22Rv1 (cell line): ENCODE measurements around the gene SLC10A7.

Experiments
- H3K27ac ChIP-seq: fragments of 450-650 bp; 2 replicates; pipeline ENCODE4 v1.5.1; 2017
- ZFX ChIP-seq: fragments of 450-650 bp; IDR thresholded peaks from 2 replicates; pipeline ENCODE4 v1.6.1; 2017; ENCODE audit warnings: antibody characterized with exemption, borderline replicate concordance
- TF ChIP-seq, protein P1 (sequence below): fragments of 450-650 bp; IDR thresholded peaks from 2 replicates; pipeline ENCODE4 v1.5.1; 2017; ENCODE audit warnings: mild to moderate bottlenecking

The SLC10A7 gene

DNA sequence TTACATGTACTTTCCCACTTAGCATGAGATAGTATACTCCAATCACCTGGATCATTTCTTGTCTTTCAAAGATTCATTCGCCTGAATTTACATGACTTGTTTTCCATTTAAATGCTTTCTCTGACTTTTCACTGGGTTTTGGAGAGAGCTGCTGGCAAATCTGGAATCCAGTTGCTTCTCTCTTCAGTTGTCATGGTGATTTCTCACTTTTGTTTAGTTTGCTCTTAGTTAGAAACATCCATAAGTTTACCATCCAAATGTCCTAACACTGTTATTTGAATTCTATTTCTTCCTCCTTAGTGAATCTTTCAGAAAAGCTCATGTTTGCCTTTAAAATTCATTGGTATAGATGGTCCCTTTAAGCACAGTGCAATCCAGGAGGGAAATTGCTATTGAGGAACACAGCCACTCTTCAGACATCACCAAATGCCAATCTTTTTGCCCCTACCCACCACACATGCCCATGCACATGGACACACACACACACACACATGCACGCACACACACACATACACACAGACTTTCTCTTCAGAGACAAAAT lies 255.7 kb downstream of the SLC10A7 start:
- H3K27ac ChIP-seq, result no peak overlapping the region
- no peak for TF ChIP-seq ZFX
- TF ChIP-seq, protein P1, sequence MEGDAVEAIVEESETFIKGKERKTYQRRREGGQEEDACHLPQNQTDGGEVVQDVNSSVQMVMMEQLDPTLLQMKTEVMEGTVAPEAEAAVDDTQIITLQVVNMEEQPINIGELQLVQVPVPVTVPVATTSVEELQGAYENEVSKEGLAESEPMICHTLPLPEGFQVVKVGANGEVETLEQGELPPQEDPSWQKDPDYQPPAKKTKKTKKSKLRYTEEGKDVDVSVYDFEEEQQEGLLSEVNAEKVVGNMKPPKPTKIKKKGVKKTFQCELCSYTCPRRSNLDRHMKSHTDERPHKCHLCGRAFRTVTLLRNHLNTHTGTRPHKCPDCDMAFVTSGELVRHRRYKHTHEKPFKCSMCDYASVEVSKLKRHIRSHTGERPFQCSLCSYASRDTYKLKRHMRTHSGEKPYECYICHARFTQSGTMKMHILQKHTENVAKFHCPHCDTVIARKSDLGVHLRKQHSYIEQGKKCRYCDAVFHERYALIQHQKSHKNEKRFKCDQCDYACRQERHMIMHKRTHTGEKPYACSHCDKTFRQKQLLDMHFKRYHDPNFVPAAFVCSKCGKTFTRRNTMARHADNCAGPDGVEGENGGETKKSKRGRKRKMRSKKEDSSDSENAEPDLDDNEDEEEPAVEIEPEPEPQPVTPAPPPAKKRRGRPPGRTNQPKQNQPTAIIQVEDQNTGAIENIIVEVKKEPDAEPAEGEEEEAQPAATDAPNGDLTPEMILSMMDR, result no peak

DNA sequence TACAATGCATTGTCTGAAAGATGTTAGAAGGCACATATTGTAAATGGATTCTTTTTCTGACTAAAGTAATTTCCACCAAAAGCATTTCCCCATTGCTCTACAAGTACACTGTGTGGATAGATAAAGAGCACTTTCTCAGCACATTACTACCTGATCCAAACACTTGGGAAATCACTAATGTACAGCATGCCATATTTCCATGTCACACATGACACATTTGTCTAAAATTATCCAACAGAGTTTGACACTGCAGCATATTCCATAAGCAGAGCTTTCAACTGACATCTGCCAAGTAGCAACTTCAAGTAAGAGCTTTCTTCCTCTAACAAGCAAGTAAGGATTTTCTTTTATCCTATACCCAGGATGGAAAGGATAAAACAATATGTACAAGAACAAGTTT lies 257.9 kb downstream of the SLC10A7 start:
- H3K27ac ChIP-seq, result no peak overlapping the region
- TF ChIP-seq, protein P1, result no peak
- TF ChIP-seq ZFX, result no peak

DNA sequence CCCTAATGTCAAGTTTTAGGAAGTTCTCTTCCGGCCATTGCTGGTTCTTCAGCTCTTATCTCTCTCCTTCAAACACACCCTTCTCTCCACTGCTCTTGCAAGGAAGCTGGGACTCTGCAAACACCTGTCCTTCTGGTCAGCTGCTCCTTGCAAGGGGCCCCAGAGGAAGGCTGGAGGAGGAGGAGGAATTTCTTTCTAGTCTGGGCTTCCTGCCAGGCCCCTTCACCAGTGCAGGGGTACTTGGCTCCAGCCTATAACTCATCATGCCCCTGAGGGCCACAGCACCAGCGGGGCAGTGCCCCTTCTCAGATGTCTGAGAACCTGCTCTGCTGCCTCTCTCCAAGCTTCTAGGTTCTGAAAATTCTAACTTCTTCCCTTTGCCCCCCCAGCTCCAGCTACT lies 260.7 kb downstream of the SLC10A7 start:
- no peak overlapping the region for H3K27ac ChIP-seq
- TF ChIP-seq, protein P1, result no peak
- TF ChIP-seq ZFX, result no peak

DNA sequence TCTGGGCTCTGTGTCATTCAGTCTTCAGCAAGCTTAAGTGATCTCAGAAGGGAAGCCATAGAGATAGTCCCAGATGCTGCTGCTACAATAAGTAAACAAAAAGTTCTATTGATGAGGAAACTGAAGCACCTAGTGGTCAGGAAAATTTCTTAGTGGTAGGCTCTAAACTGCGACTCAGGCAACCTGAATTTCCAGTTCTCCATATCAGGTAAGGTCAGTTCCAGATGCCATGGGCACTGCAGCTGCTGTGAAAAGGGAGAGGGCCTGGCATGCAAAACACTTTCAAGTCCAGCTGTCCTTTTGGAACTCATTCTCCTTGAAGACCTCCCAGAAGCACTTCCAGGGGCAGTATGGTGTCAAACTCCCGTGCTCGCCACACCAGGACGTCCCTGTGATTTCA lies 261.2 kb downstream of the SLC10A7 start:
- TF ChIP-seq, protein P1, result no peak
- no peak for TF ChIP-seq ZFX
- H3K27ac ChIP-seq, result no peak overlapping the region

DNA sequence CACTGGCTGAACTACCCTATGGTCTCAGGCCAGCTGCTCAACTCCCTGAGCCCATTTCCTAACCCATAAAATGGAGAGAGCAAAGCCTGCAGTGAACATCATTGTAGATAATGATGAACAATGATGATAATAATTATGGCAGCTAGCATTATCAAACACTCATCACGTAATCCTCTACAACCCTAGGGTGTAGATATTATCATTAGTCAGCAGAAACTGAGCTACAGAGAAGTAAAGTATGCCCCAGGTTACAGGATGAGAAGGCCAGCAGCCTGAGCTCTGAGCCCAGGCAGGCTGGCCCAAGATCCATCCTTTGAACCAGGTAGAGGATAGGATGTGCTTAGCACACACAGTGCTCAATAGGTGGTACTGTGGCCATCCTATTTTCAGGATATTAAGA lies 264.2 kb downstream of the SLC10A7 start:
- no peak for TF ChIP-seq ZFX
- TF ChIP-seq, protein P1, result no peak
- no peak overlapping the region for H3K27ac ChIP-seq

DNA sequence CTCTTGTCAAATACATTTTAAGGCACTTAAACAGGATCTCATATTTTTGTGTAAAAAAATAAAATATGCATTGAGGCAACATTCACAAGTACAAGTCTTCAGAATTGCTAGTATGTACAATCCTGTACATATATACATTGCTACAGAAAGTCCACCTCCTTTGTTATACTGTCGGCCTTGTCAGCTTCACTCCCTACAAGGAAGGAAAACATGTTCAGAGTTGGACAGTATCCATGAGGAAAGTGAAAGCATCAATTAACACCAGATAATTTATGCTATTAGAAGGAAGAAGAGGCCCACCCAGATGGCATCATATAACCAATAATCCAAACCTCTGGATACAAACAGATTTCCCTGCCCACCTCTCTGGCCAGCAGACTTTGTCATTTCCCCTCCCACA lies 265.4 kb downstream of the SLC10A7 start:
- no peak overlapping the region for H3K27ac ChIP-seq
- TF ChIP-seq, protein P1, result no peak
- no peak for TF ChIP-seq ZFX

DNA sequence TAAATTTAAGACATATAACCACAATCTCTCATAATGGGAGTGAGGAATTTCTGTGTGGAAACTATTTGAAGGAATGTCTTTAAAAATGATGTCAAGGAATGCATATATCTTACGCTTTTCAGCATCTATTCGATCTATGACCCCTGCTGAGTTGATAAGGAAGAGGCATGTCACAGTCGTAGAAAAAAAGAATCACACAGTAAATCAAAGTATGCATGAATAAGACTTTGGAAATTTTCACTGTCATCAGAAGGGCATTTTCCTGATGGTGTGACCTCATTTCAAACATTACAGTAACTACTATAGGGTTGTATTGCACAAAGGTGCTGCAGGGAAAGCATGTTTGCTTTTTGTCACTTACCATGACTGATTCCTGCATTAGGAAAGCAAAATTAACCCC lies 265.9 kb downstream of the SLC10A7 start:
- H3K27ac ChIP-seq, result no peak overlapping the region
- no peak for TF ChIP-seq ZFX
- TF ChIP-seq, protein P1, result no peak
